ENCODE data around the gene NANOS2.

DNA sequence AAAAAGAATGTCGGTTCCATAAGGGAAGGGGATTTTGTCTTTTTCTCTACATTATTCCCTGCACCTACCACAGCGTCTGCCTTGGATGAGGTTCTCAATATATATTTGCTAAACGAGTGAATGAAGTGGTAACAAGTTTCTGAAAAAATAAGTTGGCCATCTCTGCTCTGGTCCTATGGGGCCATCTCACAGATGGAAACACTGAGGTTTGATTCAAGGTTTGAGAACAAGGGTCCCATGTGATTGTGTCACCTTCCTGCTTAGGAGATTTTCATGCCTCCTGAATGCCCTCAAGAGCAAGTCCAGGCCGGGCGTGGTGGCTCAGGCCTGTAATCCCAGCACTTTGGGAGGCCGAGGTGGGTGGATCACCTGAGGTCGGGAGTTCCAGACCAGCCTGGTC lies 15.3 kb downstream of the NANOS2 start:
- TF ChIP-seq, protein P1, sequence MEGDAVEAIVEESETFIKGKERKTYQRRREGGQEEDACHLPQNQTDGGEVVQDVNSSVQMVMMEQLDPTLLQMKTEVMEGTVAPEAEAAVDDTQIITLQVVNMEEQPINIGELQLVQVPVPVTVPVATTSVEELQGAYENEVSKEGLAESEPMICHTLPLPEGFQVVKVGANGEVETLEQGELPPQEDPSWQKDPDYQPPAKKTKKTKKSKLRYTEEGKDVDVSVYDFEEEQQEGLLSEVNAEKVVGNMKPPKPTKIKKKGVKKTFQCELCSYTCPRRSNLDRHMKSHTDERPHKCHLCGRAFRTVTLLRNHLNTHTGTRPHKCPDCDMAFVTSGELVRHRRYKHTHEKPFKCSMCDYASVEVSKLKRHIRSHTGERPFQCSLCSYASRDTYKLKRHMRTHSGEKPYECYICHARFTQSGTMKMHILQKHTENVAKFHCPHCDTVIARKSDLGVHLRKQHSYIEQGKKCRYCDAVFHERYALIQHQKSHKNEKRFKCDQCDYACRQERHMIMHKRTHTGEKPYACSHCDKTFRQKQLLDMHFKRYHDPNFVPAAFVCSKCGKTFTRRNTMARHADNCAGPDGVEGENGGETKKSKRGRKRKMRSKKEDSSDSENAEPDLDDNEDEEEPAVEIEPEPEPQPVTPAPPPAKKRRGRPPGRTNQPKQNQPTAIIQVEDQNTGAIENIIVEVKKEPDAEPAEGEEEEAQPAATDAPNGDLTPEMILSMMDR (conservative IDR thresholded peaks at IDR 0.05) = no peak
- no peak for TF ChIP-seq EZH2 (IDR thresholded peaks at IDR 0.05; ENCODE audit: low read depth)

Measured in PC-9 (cell line).